Tibial artery (tissue), 4 donors: Measurements from ENCODE around the gene ABTB2.

ENCODE experiments used
- DNase-seq, 2 donors: peaks; one replicate each; pipeline ENCODE4 v3.0.0-alpha.2; 2019
- H3K27ac ChIP-seq, 2 donors: fragments of 200-600 bp; sonication (generic) in 1 of 2; 1 replicate in 1 of 2; 2 replicates in 1 of 2; pipeline ENCODE4 v1.5.1; 2018 to 2019; ENCODE audit warnings: mild to moderate bottlenecking in 1 of 2
- H3K27me3 ChIP-seq, 2 donors: fragments of 200-600 bp; sonication (generic) in 1 of 2; one replicate each; pipeline versions ENCODE4 v1.5.1 to v1.6.0; 2016 to 2019
- H3K36me3 ChIP-seq, 3 donors: fragments of 200-600 bp; sonication (generic) in 2 of 3; one replicate each; pipeline ENCODE4 v1.5.1; 2016 to 2019; ENCODE audit warnings: mild to moderate bottlenecking in 2 of 3
- H3K4me1 ChIP-seq, 4 donors: fragments of 200-600 bp; sonication (generic) in 2 of 4; 1 replicate in 3 of 4; 2 replicates in 1 of 4; pipeline ENCODE4 v1.5.1; 2016 to 2019
- H3K4me3 ChIP-seq, 2 donors: fragments of 200-600 bp; sonication (generic) in 1 of 2; 1 replicate in 1 of 2; 2 replicates in 1 of 2; pipeline ENCODE4 v1.5.1; 2018 to 2019; ENCODE audit warnings: mild to moderate bottlenecking in 2 of 2
- H3K9me3 ChIP-seq, 3 donors: fragments of 200-600 bp; sonication (generic) in 1 of 3; one replicate each; pipeline ENCODE4 v1.5.1; 2016 to 2019
- CTCF ChIP-seq, 2 experiments: fragments of 200-600 bp in 1 of 2; fragments of 450-650 bp in 1 of 2; IDR thresholded peaks; one replicate each; pipeline ENCODE4 v1.5.1; 2017 to 2019; ENCODE audit warnings: antibody characterized with exemption in 2 of 2, mild to moderate bottlenecking in 1 of 2, moderate library complexity in 1 of 2
- intact Hi-C: fragments of 100-400 bp; cut with DNase I; formaldehyde crosslinking; loops from one replicate; pipeline ENCODE4 v1.15.0; 2023; ENCODE audit warnings: low total_unique reads

Gene ABTB2

GRCh38 chr11:34274712-34275398 lies 83.0 kb downstream of the ABTB2 start:
- Histone ChIP-seq H3K36me3 (no peaks in the 10 kb centered on the region), H3K27me3 (no peaks in the 10 kb centered on the region), H3K4me1 (peaks cover 0 to 16% (median 12%) of the 10 kb centered on the region in 4 donors), H3K9me3 (no peaks in the 10 kb centered on the region), H3K4me3 (no peak overlapping the region), H3K27ac (peak overlapping the region; percentile 56 to 75)
- no peak for TF ChIP-seq CTCF (IDR thresholded peaks at IDR 0.05)
- peak; percentile 93 to 96 for DNase-seq
- intact Hi-C loops = no loop called here

- DNase-seq = no peak
- H3K27me3 ChIP-seq = no peaks in the 10 kb centered on the region
- no peaks in the 10 kb centered on the region for H3K9me3 ChIP-seq
- H3K4me3 ChIP-seq = no peak overlapping the region
- intact Hi-C loops = no loop called here
- no peak for TF ChIP-seq CTCF (IDR thresholded peaks at IDR 0.05)
- no peaks in the 10 kb centered on the region for H3K36me3 ChIP-seq
- H3K27ac ChIP-seq = no peak overlapping the region
- H3K4me1 ChIP-seq = peaks cover 0 to 17% (median 13%) of the 10 kb centered on the region in 4 donors
These were observed 84.7 kb downstream of the ABTB2 start for GRCh38 chr11:34273099-34273498.

- H3K36me3 ChIP-seq = no peaks in the 10 kb centered on the region
- H3K4me3 ChIP-seq = no peak overlapping the region
- no peaks in the 10 kb centered on the region for H3K9me3 ChIP-seq
- H3K27ac ChIP-seq = no peak overlapping the region
- no peaks in the 10 kb centered on the region for H3K27me3 ChIP-seq
- peaks cover 0 to 30% (median 20%) of the 10 kb centered on the region in 4 donors for H3K4me1 ChIP-seq
- DNase-seq = no peak
- intact Hi-C loops = no loop called here
- no peak for TF ChIP-seq CTCF (IDR thresholded peaks at IDR 0.05)
These were observed 86.1 kb downstream of the ABTB2 start for GRCh38 chr11:34271727-34272126.

GRCh38 chr11:34270711-34271110 lies 87.1 kb downstream of the ABTB2 start:
- H3K4me1 ChIP-seq = peaks cover 0 to 40% (median 30%) of the 10 kb centered on the region in 4 donors
- DNase-seq = no peak
- no peaks in the 10 kb centered on the region for H3K27me3 ChIP-seq
- no peaks in the 10 kb centered on the region for H3K9me3 ChIP-seq
- no peak overlapping the region for H3K4me3 ChIP-seq
- intact Hi-C loops = no loop called here
- H3K27ac ChIP-seq = no peak overlapping the region
- no peaks in the 10 kb centered on the region for H3K36me3 ChIP-seq
- no peak for TF ChIP-seq CTCF (IDR thresholded peaks at IDR 0.05)

- Histone ChIP-seq H3K27me3 (no peaks in the 10 kb centered on the region), H3K27ac (no peak overlapping the region), H3K36me3 (no peaks in the 10 kb centered on the region), H3K4me3 (no peak overlapping the region), H3K9me3 (no peaks in the 10 kb centered on the region), H3K4me1 (peaks cover 0 to 39% (median 25%) of the 10 kb centered on the region in 4 donors)
- TF ChIP-seq CTCF (IDR thresholded peaks at IDR 0.05) = no peak
- intact Hi-C loops = loop anchor here (5.0 kb wide), 2 partner anchors 73 to 88 kb away; partner anchors contain the start of gene ABTB2
- no peak for DNase-seq
These were observed 88.0 kb downstream of the ABTB2 start for GRCh38 chr11:34269694-34270245.
